Body of pancreas (tissue), 4 donors: ENCODE measurements around the gene FBXO42. TPM values are rescaled to one million over a fixed set of nuclear protein-coding genes. Genes with fewer than 3 reads are reported as not detected.
"Not testable (repeated sequence)": the region's sequence is repeated elsewhere in the genome, so short reads cannot be mapped to it uniquely, and the experiment has no call there.

ENCODE experiments used
- ATAC-seq: fragments of 150-250 bp; one replicate; pipeline ENCODE4 v1.9.1; 2016
- DNase-seq, 4 donors: peaks; one replicate each; pipeline ENCODE4 v3.0.0-alpha.2; 2019
- H3K27ac ChIP-seq, 4 donors: fragments of 200-600 bp; sonication (generic); 1 replicate in 3 of 4; 2 replicates in 1 of 4; pipeline versions ENCODE4 v1.5.1 to v1.6.1; 2016 to 2019; ENCODE audit warnings: mild to moderate bottlenecking in 1 of 4, mixed read lengths in 1 of 4, moderate library complexity in 1 of 4
- H3K27me3 ChIP-seq, 2 donors: fragments of 200-600 bp; sonication (generic); one replicate each; pipeline ENCODE4 v1.6.0; 2016; ENCODE audit warnings: mild to moderate bottlenecking in 1 of 2
- H3K36me3 ChIP-seq, 2 donors: fragments of 200-600 bp; sonication (generic); replicated peaks in 1 of 2; 2 replicates each; pipeline ENCODE4 v1.5.1; 2016; ENCODE audit warnings: low read depth in 2 of 2; ENCODE audit not compliant: insufficient read depth in 1 of 2
- H3K4me1 ChIP-seq: fragments of 200-600 bp; sonication (generic); one replicate; pipeline ENCODE4 v1.6.0; 2016
- H3K4me3 ChIP-seq, 2 donors: fragments of 200-600 bp; sonication (generic); 1 replicate in 1 of 2; 2 replicates in 1 of 2; pipeline ENCODE4 v1.5.1; 2016 to 2019
- H3K9me3 ChIP-seq, 3 donors: fragments of 200-600 bp; sonication (generic); 1 replicate in 2 of 3; 2 replicates in 1 of 3; pipeline ENCODE4 v1.5.1; 2016
- POLR2A ChIP-seq, 3 donors: fragments of 450-650 bp; IDR thresholded peaks; one replicate each; pipeline ENCODE4 v1.6.1; 2016; ENCODE audit warnings: antibody characterized with exemption in 3 of 3, mild to moderate bottlenecking in 2 of 3
- WGBS, 2 donors: methylation state at CpG; one replicate each; pipeline ENCODE4 v1.1.5; 2017; 5-methylcytosine and 5-hydroxymethylcytosine counted together
- intact Hi-C: fragments of 100-400 bp; cut with DNase I; formaldehyde crosslinking; loops from one replicate; pipeline ENCODE4 v1.15.1; 2023
- total RNA-seq, 2 donors: library from RNA; depleted of rRNA; stranded (reverse); fragments of >200 nt; gene quantifications; one replicate each; pipeline ENCODE4 v1.1.0, GENCODE V29; 2016
- TF ChIP-seq, protein P1 (sequence below), 7 experiments: fragments of 450-650 bp in 4 of 7; fragments of 200-600 bp in 3 of 7; sonication (generic) in 3 of 7; IDR thresholded peaks; one replicate each; pipeline ENCODE4 v1.5.1; 2016 to 2019; ENCODE audit warnings: antibody characterized with exemption in 7 of 7

FBXO42 gene
- total RNA-seq, 2 donors from 2014 or later: 11.9 to 33.6 TPM

DNA sequence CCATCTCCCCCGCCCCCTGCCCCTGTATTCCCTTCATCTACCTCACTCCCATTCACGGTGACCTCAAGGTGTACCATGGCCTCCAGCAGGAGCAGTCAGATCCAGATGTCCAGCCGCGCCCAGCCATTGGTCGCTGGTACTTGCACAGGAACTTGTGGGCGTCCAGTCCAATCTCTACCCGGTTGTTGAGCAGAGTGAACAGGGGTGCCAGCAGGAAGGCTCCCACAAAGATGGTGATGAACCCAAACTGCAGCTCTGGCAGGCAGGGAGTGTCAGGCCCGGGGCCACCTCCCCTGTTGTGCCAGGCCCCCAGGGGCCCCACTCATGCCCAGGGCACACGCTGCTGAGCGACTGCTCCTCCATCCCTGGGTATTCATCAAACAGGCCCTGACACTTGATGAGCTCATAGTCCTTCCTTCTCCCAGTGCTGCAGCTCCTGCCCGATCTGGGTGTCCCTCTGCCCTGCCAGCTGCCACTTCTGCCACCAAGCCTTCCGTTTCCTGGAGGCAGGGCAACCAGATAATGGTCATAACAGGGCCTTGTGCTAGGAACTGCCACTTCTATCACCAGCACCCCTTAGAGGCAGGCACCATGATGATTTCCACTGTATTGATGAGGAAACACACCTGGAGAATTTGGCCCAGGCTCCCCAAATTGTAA, 134.1 kb downstream of the FBXO42 start:
- H3K27ac ChIP-seq: peak overlapping the region in 3 of 4 donors; percentile 68 to 86 (median 81)
- no peaks in the 10 kb centered on the region for H3K36me3 ChIP-seq
- H3K27me3 ChIP-seq: no peaks in the 10 kb centered on the region
- no peak overlapping the region for H3K4me3 ChIP-seq
- H3K4me1 ChIP-seq: peaks cover 25% of the 10 kb centered on the region
- H3K9me3 ChIP-seq: no peaks in the 10 kb centered on the region
- peak in 2 of 4 donors; percentile 16 to 20 for DNase-seq
- no peak for ATAC-seq
- intact Hi-C loops: no loop called here
- TF ChIP-seq POLR2A (IDR thresholded peaks at IDR 0.05): no peak
- TF ChIP-seq, protein P1, sequence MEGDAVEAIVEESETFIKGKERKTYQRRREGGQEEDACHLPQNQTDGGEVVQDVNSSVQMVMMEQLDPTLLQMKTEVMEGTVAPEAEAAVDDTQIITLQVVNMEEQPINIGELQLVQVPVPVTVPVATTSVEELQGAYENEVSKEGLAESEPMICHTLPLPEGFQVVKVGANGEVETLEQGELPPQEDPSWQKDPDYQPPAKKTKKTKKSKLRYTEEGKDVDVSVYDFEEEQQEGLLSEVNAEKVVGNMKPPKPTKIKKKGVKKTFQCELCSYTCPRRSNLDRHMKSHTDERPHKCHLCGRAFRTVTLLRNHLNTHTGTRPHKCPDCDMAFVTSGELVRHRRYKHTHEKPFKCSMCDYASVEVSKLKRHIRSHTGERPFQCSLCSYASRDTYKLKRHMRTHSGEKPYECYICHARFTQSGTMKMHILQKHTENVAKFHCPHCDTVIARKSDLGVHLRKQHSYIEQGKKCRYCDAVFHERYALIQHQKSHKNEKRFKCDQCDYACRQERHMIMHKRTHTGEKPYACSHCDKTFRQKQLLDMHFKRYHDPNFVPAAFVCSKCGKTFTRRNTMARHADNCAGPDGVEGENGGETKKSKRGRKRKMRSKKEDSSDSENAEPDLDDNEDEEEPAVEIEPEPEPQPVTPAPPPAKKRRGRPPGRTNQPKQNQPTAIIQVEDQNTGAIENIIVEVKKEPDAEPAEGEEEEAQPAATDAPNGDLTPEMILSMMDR (IDR thresholded peaks at IDR 0.05): no peak
- WGBS, 2 donors: 70 to 80% methylated on average over 9 to 12 of the region's 12 CpGs

DNA sequence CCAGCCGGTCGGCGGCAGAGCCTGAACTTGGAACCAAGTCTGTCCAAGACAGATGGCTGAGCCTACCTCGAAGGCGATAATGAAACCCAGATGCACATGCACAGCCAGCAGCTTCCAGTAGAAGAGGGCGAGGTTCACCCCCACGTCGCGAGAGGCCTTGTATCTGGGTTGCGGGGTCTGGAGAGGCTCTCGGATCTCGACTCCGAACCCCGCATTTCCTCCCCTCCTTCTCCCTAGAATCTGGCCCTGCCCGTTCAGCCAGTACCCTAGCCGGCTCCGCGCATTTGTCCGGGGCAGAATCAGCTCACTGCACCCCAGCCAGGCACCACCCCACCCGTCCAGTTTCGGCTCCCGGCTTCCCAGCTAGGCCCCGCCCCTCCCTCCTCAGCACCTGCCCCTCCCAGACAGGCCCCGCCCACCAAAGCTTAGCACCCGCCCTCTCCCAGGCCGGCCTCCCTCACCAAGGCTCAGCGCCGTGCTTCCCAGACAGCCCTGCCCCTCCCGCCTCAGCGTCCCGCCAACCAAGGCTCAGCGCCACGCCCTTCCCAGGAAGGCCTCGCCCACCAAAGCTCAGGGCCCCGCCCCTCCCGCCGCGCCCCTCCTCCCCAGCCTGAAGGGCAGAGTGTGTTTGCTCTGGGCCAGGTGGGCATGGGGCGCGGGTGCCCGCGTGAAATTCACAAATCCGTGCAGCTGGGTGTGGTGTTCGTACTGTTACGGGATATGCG, 135.1 kb downstream of the FBXO42 start:
- no peaks in the 10 kb centered on the region for H3K27me3 ChIP-seq
- peak overlapping the region; percentile 68 to 86 (median 82) for H3K27ac ChIP-seq
- TF ChIP-seq POLR2A (IDR thresholded peaks at IDR 0.05): peak; percentile 43 to 77 (median 76)
- TF ChIP-seq, protein P1 (IDR thresholded peaks at IDR 0.05): no peak
- 0 to 1% methylated on average over 16 to 43 of the region's 46 CpGs for WGBS, 2 donors
- intact Hi-C loops: no loop called here
- DNase-seq (peak; percentile 99 to 100 (median 100)), ATAC-seq (peak; percentile 93)
- peak overlapping the region; percentile 6 to 24 for H3K4me3 ChIP-seq
- no peaks in the 10 kb centered on the region for H3K9me3 ChIP-seq
- peaks cover 34% of the 10 kb centered on the region for H3K4me1 ChIP-seq
- H3K36me3 ChIP-seq: no peaks in the 10 kb centered on the region

DNA sequence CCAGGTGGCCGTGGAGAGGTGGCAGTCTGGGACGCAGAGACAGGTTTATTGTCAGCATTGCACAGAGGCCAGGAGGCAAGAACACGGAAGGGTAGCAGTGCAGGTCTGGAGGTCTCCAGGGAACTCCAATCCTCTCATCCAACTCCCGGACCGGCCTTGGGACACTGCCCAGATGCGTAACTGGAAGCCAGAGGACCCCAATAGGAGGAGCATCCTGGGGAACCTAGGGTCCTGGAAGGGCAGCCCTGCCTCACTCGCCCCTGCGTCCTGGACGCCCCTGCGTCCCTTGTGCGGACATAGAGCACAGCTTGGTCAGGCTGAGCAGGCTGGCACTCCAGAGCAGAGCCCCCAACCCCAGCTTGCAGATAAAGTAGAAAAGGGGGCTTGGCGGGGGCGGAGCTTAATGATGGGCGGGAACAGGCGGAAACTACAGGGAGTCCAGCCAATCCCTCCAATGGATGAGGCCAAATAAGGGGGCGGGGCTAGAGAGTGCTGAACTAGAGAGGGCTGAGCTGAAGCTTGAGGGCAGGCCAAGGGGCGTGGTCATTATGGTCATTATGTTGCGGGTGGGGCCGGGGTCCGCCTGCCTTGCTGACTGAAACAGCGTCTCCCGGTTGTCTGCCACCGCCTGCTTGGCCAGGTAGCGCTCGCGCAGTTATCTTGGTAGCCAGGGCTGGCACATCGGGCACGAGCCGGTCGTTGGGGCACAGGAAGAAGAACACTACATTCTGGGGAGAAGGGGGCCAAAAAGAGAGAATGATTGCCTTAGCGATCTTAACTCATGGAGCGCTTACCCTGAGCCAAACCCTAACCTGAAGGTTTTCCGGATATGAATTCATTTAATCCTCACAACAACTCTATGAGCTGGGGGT, 136.2 kb downstream of the FBXO42 start:
- intact Hi-C loops: no loop called here
- H3K4me1 ChIP-seq: peaks cover 45% of the 10 kb centered on the region
- TF ChIP-seq, protein P1 (IDR thresholded peaks at IDR 0.05): no peak
- TF ChIP-seq POLR2A (IDR thresholded peaks at IDR 0.05): peak in 2 of 3 donors; percentile 34 to 39
- no peaks in the 10 kb centered on the region for H3K36me3 ChIP-seq
- no peaks in the 10 kb centered on the region for H3K9me3 ChIP-seq
- H3K27ac ChIP-seq: peak overlapping the region; percentile 68 to 86 (median 82)
- DNase-seq: peak; percentile 88 to 92 (median 91)
- WGBS, 2 donors: 12 to 23% methylated on average over 25 to 33 of the region's 33 CpGs
- H3K4me3 ChIP-seq: peak overlapping the region in 1 of 2 donors; percentile 6
- H3K27me3 ChIP-seq: no peaks in the 10 kb centered on the region
- peak; percentile 47 for ATAC-seq

DNA sequence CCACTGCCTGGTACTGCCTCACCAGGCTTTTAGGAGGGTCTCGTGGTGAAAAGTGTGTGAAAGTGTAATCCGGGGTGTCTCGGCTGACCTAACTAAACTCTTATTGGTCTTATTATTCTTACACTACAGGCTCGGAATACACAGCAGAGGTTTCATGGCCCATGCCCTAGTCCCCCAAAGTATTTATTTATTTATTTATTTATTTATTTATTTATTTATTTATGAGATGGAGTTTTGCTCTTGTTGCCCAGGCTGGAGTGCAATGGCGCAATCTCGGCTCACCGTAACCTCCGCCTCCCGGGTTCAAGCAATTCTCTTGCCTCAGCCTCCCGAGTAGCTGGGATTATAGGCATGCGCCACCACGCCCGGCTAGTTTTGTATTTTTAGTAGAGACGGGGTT, 137.0 kb downstream of the FBXO42 start:
- H3K9me3 ChIP-seq, intact Hi-C loops, H3K27ac ChIP-seq, DNase-seq, H3K36me3 ChIP-seq, ATAC-seq, H3K27me3 ChIP-seq, H3K4me3 ChIP-seq: not testable (repeated sequence)
- H3K4me1 ChIP-seq: peaks cover 54% of the 10 kb centered on the region
- WGBS, 2 donors: 91 to 98% methylated on average over 14 of the region's 14 CpGs

DNA sequence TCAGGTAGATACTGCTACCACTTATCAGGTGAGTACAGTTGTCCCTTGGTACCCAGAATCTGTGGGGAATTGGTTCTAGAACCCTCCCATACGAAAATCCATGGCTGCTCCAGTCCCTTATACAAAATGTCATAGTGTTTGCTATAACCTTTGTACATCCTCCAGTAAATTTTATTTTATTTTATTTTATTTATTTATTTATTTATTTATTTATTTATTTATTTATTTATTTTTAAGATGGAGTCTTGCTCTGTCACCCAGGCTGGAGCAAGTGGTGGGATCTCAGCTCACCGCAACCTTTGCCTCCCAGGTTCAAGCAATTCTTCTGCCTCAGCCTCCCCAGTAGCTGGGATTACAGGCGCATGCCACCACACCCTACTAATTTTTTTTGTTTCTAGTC, 138.7 kb downstream of the FBXO42 start:
- H3K27me3 ChIP-seq, H3K4me3 ChIP-seq, H3K9me3 ChIP-seq, intact Hi-C loops, ATAC-seq, H3K36me3 ChIP-seq, DNase-seq: not testable (repeated sequence)
- Histone ChIP-seq H3K27ac (peak overlapping the region in 1 of 4 donors; percentile 73), H3K4me1 (peaks cover 65% of the 10 kb centered on the region)
- WGBS, 2 donors: 86 to 95% methylated on average over 3 of the region's 3 CpGs
